GM12878 (cell line): Measurements from ENCODE around the gene NSDHL. TPM values are rescaled to one million over a fixed set of nuclear protein-coding genes. Genes with fewer than 3 reads are reported as not detected.

Experiments
- ATAC-seq: fragments of 200-7000 bp; cut with Tn5 transposase; 3 replicates; pipeline ENCODE4 v1.9.1; 2020; ENCODE audit warnings: mild to moderate bottlenecking, moderate library complexity
- BruUV-seq: library from RNA; stranded (reverse); fragments of 400-500 nt; replicated peaks from 2 replicates; lab custom pipeline; 2021; lab: Mats Ljungman, UMichigan
- CTCF ChIA-PET: fragments of 300-600 bp; sonication (Branson Sonifier 250); formaldehyde crosslinking; extraction: SDS; loops from one replicate; lab custom pipeline; 2021; ENCODE audit warnings: inconsistent platforms; lab: Yijun Ruan, JAX
- POLR2A ChIA-PET: fragments of 350-600 bp; formaldehyde crosslinking; extraction: SDS; loops from one replicate; lab custom pipeline; 2021; ENCODE audit warnings: inconsistent platforms; lab: Charles Lee
- RAD21 ChIA-PET: fragments of 300-600 bp; sonication (Branson Sonifier 250); formaldehyde crosslinking; loops from one replicate; lab custom pipeline; 2023; ENCODE audit warnings: antibody characterized with exemption; ENCODE audit not compliant: unreplicated experiment; lab: Charles Lee
- SMC1A ChIA-PET: fragments of 300-600 bp; sonication (Branson Sonifier 250); formaldehyde crosslinking; loops from one replicate; lab custom pipeline; 2023; ENCODE audit not compliant: unreplicated experiment, uncharacterized antibody; lab: Charles Lee
- DNase-seq: peaks from one replicate; pipeline ENCODE4 v3.0.0-alpha.2; 2011; ENCODE audit warnings: low read depth, low spot score
- FAIRE-seq: peaks from 3 replicates; lab custom pipeline; 2011; peaks lifted over from hg19 to GRCh38; lab: Jason Lieb, UNC
- H2AFZ ChIP-seq: 2 replicates; pipeline ENCODE4 v1.6.0; 2011; ENCODE audit warnings: low read depth, low read length, control low read depth; ENCODE audit not compliant: control insufficient read depth
- H3K27ac ChIP-seq: 2 replicates; pipeline ENCODE4 v1.5.1; 2011; ENCODE audit warnings: control low read depth; ENCODE audit not compliant: control insufficient read depth, insufficient read depth
- H3K27me3 ChIP-seq, 2 experiments: replicated peaks in 1 of 2; 2 replicates each; pipeline versions ENCODE4 v1.6.0 to v1.6.1; 2011; ENCODE audit warnings: low read length in 1 of 2; ENCODE audit not compliant: control insufficient read depth in 2 of 2, insufficient read depth in 2 of 2
- H3K36me3 ChIP-seq, 2 experiments: 2 replicates each; pipeline ENCODE4 v1.5.1; 2011; ENCODE audit warnings: low read length in 1 of 2; ENCODE audit not compliant: control insufficient read depth in 2 of 2, insufficient read depth in 2 of 2
- H3K4me1 ChIP-seq: 2 replicates; pipeline ENCODE4 v1.6.1; 2011; ENCODE audit warnings: mild to moderate bottlenecking, low read length, moderate library complexity, mixed read lengths; ENCODE audit not compliant: control insufficient read depth, insufficient read depth
- H3K4me2 ChIP-seq: 2 replicates; pipeline ENCODE4 v1.6.0; 2011; ENCODE audit warnings: control low read depth; ENCODE audit not compliant: control insufficient read depth, insufficient read depth
- H3K4me3 ChIP-seq: fragments of 200-600 bp; sonication (generic); 2 replicates; pipeline ENCODE4 v1.5.1; 2016
- H3K79me2 ChIP-seq: 2 replicates; pipeline ENCODE4 v1.6.0; 2011; ENCODE audit warnings: low read length; ENCODE audit not compliant: control insufficient read depth, insufficient read depth
- H3K9ac ChIP-seq: 2 replicates; pipeline ENCODE4 v1.8.0; 2011; ENCODE audit warnings: low read length, control low read depth, mixed read lengths; ENCODE audit not compliant: control insufficient read depth, insufficient read depth
- H3K9me3 ChIP-seq: replicated peaks from 3 replicates; pipeline ENCODE4 v1.5.1; 2011; ENCODE audit warnings: mild to moderate bottlenecking, low read length; ENCODE audit not compliant: control insufficient read depth, insufficient read depth
- H4K20me1 ChIP-seq: 2 replicates; pipeline ENCODE4 v1.6.0; 2011; ENCODE audit not compliant: control insufficient read depth, insufficient read depth
- ASH2L ChIP-seq: fragments of 300-600, 200-600 bp; sonication (generic); IDR thresholded peaks from 2 replicates; pipeline ENCODE4 v1.6.1; 2017; ENCODE audit warnings: low read depth, mild to moderate bottlenecking, borderline replicate concordance
- ATF7 ChIP-seq: fragments of 450-650 bp; IDR thresholded peaks from 2 replicates; pipeline ENCODE4 v1.6.1; 2016; ENCODE audit warnings: low read depth, mild to moderate bottlenecking
- CHD2 ChIP-seq: IDR thresholded peaks from 2 replicates; pipeline ENCODE4 v1.6.1; 2011; ENCODE audit warnings: low read depth, low read length, improper control_type of control experiment, borderline replicate concordance
- EGR1 ChIP-seq, 2 experiments: IDR thresholded peaks; 1 replicate in 1 of 2; 2 replicates in 1 of 2; pipeline ENCODE4 v1.6.1; 2011 to 2012; ENCODE audit warnings: low read depth in 2 of 2, low read length in 2 of 2, borderline replicate concordance in 1 of 2, mild to moderate bottlenecking in 1 of 2, moderate library complexity in 1 of 2
- IRF5 ChIP-seq: fragments of 450-650 bp; IDR thresholded peaks from 2 replicates; pipeline ENCODE4 v1.6.1; 2017; ENCODE audit warnings: borderline replicate concordance
- NRF1 ChIP-seq: conservative IDR thresholded peaks from 2 replicates; pipeline ENCODE4 v1.6.1; 2011; ENCODE audit warnings: mild to moderate bottlenecking, low read depth, low read length, improper control_type of control experiment
- PKNOX1 ChIP-seq: fragments of 450-650 bp; IDR thresholded peaks from 2 replicates; pipeline ENCODE4 v1.6.1; 2016; ENCODE audit warnings: mild to moderate bottlenecking
- RAD21 ChIP-seq: IDR thresholded peaks from 2 replicates; pipeline ENCODE4 v1.6.1; 2011; ENCODE audit warnings: mild to moderate bottlenecking, low read depth, low read length, moderate library complexity; ENCODE audit not compliant: insufficient read depth
- RB1 ChIP-seq: fragments of 450-650 bp; formaldehyde crosslinking; IDR thresholded peaks from 2 replicates; pipeline ENCODE4 v1.6.1; 2017; ENCODE audit warnings: mild to moderate bottlenecking, borderline replicate concordance
- SIN3A ChIP-seq: IDR thresholded peaks from 2 replicates; pipeline ENCODE4 v1.6.1; 2012; ENCODE audit warnings: low read depth, low read length, improper control_type of control experiment
- SREBF2 ChIP-seq: IDR thresholded peaks from 2 replicates; pipeline ENCODE4 v1.6.1; 2012; ENCODE audit warnings: mild to moderate bottlenecking, low read length
- YY1 ChIP-seq: IDR thresholded peaks from 2 replicates; pipeline ENCODE4 v1.6.1; 2011; ENCODE audit warnings: low read depth, mild to moderate bottlenecking, low read length
- ZNF274 ChIP-seq: IDR thresholded peaks from one replicate; pipeline ENCODE4 v1.8.0; 2011; ENCODE audit not compliant: insufficient read length, insufficient read depth
- WGBS: methylation state at CpG from one replicate; pipeline ENCODE4 v1.1.6; 2016; ENCODE audit warnings: low lambda C conversion rate; ENCODE audit not compliant: insufficient replicate concordance, insufficient coverage; ENCODE audit errors: missing lambda C conversion rate; 5-methylcytosine and 5-hydroxymethylcytosine counted together
- in situ Hi-C: fragments of 300-500 bp; cut with MboI; formaldehyde crosslinking; loops from 9 replicates; pipeline ENCODE4 v1.14.3; 2018; ENCODE audit warnings: mixed read lengths
- intact Hi-C: fragments of 100-400 bp; cut with micrococcal nuclease; formaldehyde crosslinking; loops from one replicate; pipeline ENCODE4 v1.14.2; 2022; ENCODE audit not compliant: unreplicated experiment
- polyA plus RNA-seq, 11 experiments: library from polyadenylated mRNA; depleted of rRNA in 4 of 11; unstranded in 6 of 11; stranded (reverse) in 5 of 11; fragments of >200 nt; fragmentation: Nextera tagmentation in 4 of 11; fragmentation: Illumina TruSeq in 1 of 11; extraction: Ambion mirVana in 4 of 11; extraction: Trizol in 1 of 11; gene quantifications; 1 replicate in 1 of 11; 2 replicates in 10 of 11; pipeline versions ENCODE4 v1.2.1 to v1.2.3, GENCODE V29; 2011 to 2016; ENCODE audit warnings: inconsistent platforms in 2 of 11, missing spikeins in 2 of 11, low read depth in 1 of 11
- total RNA-seq, 4 experiments: library from RNA; depleted of rRNA in 3 of 4; stranded (reverse); fragments of >200 nt in 3 of 4; fragmentation: Illumina TruSeq in 1 of 4; extraction: Trizol in 1 of 4; gene quantifications; 2 replicates each; pipeline versions ENCODE4 v1.2.1 to v1.2.3, GENCODE V29; 2013 to 2021

Gene NSDHL
- total and polyA plus RNA-seq, 10 of the 15 experiments (the other 5 are each of a cell fraction or from before 2014, with no cell fraction given), result 16.9 to 37.1 (median 26.9) TPM

GRCh38 chrX:152818356-152818755 lies 12.5 kb upstream of the NSDHL start:
- no peak overlapping the region for H3K4me2 ChIP-seq
- no peak overlapping the region for H3K9ac ChIP-seq
- no peaks in the 10 kb centered on the region for H3K27me3 ChIP-seq
- in situ Hi-C loops (loop anchor here (5.0 to 25.0 kb wide), 2 partner anchors 181 to 1061 kb away; partner anchors contain the start of gene GABRQ), intact Hi-C loops (no loop called here)
- ChIA-PET SMC1A (interaction anchor here (0.9 to 2.0 kb wide), 3 partner anchors 19 to 1065 kb away, joined by 3 to 7 read pairs (median 4); no protein-coding TSS in a partner anchor), RAD21 (interaction anchor here (0.7 kb wide), 1 partner anchor 12 kb away, joined by 3 read pairs; the partner anchor contains the start of genes CETN2 and NSDHL), CTCF (interaction anchor here (0.6 to 3.3 kb wide), 3 partner anchors 177 to 1543 kb away, joined by 3 to 26 read pairs (median 4); no protein-coding TSS in a partner anchor), POLR2A (no interaction called here)
- no peaks in the 10 kb centered on the region for H3K4me1 ChIP-seq
- no peaks in the 10 kb centered on the region for H3K9me3 ChIP-seq
- H4K20me1 ChIP-seq, result no peaks in the 10 kb centered on the region
- no peak overlapping the region for H3K27ac ChIP-seq
- ATAC-seq (no peak), FAIRE-seq (no peak), DNase-seq (no peak)
- TF ChIP-seq RB1 (no peak), ZNF274 (no peak), CHD2 (no peak), ASH2L (no peak), SREBF2 (no peak), RAD21 (no peak), YY1 (no peak), NRF1 (no peak), IRF5 (no peak), EGR1 (IDR thresholded peaks at IDR 0.05; ENCODE audit: borderline replicate concordance in 1 of 2, low read depth in 2 of 2, low read length in 2 of 2) (no peak), PKNOX1 (no peak), SIN3A (no peak), ATF7 (no peak)
- H3K36me3 ChIP-seq, result no peaks in the 10 kb centered on the region
- WGBS, result 3% methylated on average over 5 of the region's 5 CpGs
- H2AFZ ChIP-seq, result no peak overlapping the region
- no peaks in the 10 kb centered on the region for H3K79me2 ChIP-seq
- BruUV-seq, result no TSS peak
- no peak overlapping the region for H3K4me3 ChIP-seq
